GM12878 (cell line): ENCODE data around the gene NOS1AP.

Experiments
- BACH1 ChIP-seq: fragments of 450-650 bp; IDR thresholded peaks from 2 replicates; pipeline ENCODE4 v1.6.1; 2017; ENCODE audit warnings: mild to moderate bottlenecking, borderline replicate concordance
- CEBPB ChIP-seq, 2 experiments: fragments of 150-350 bp in 1 of 2; IDR thresholded peaks; 2 replicates each; pipeline ENCODE4 v1.6.1; 2012 to 2014; ENCODE audit warnings: low read depth in 2 of 2, low read length in 2 of 2, borderline replicate concordance in 1 of 2, inconsistent platforms in 1 of 2
- CHD2 ChIP-seq: IDR thresholded peaks from 2 replicates; pipeline ENCODE4 v1.6.1; 2011; ENCODE audit warnings: low read depth, low read length, improper control_type of control experiment, borderline replicate concordance
- ESRRA ChIP-seq: IDR thresholded peaks from 2 replicates; pipeline ENCODE4 v1.6.1; 2012; ENCODE audit warnings: mild to moderate bottlenecking, low read length, improper control_type of control experiment
- EZH2 ChIP-seq: IDR thresholded peaks from 2 replicates; pipeline ENCODE4 v1.6.1; 2012; ENCODE audit warnings: low read depth, mild to moderate bottlenecking, control low read depth, inconsistent platforms, low read length, borderline replicate concordance; ENCODE audit not compliant: control insufficient read depth
- NFYB ChIP-seq: IDR thresholded peaks from 2 replicates; pipeline ENCODE4 v1.6.1; 2011; ENCODE audit warnings: low read depth, mild to moderate bottlenecking, low read length, improper control_type of control experiment, moderate library complexity; ENCODE audit not compliant: insufficient read depth
- NRF1 ChIP-seq: conservative IDR thresholded peaks from 2 replicates; pipeline ENCODE4 v1.6.1; 2011; ENCODE audit warnings: mild to moderate bottlenecking, low read depth, low read length, improper control_type of control experiment
- TAF1 ChIP-seq: IDR thresholded peaks from 2 replicates; pipeline ENCODE4 v1.6.1; 2011; ENCODE audit warnings: mild to moderate bottlenecking, low read depth, low read length, borderline replicate concordance
- TCF12 ChIP-seq: IDR thresholded peaks from 2 replicates; pipeline ENCODE4 v1.6.1; 2011; ENCODE audit warnings: low read depth, mild to moderate bottlenecking, low read length
- ZBTB40 ChIP-seq: fragments of 450-650 bp; IDR thresholded peaks from 2 replicates; pipeline ENCODE4 v1.6.1; 2016; ENCODE audit warnings: mild to moderate bottlenecking, moderate library complexity, borderline replicate concordance
- TF ChIP-seq, protein P1 (sequence below), 3 experiments: IDR thresholded peaks in 2 of 3; conservative IDR thresholded peaks in 1 of 3; 2 replicates each; pipeline ENCODE4 v1.5.1; 2011; ENCODE audit warnings: low read depth in 3 of 3, low read length in 3 of 3, mild to moderate bottlenecking in 3 of 3, control low read depth in 2 of 3, moderate library complexity in 2 of 3, inconsistent platforms in 1 of 3, mixed read lengths in 1 of 3; ENCODE audit not compliant: control insufficient read depth in 2 of 3, insufficient read depth in 1 of 3; ENCODE audit errors: extremely low read depth in 1 of 3
- TF ChIP-seq, protein P2 (sequence below): IDR thresholded peaks from 2 replicates; pipeline ENCODE4 v1.6.1; 2012; ENCODE audit warnings: low read depth, low read length, improper control_type of control experiment

GRCh38 chr1:162077648-162078299 is 8.3 kb downstream of the NOS1AP start:
- TF ChIP-seq EZH2 (no peak), TAF1 (no peak), BACH1 (no peak), NRF1 (no peak), ZBTB40 (no peak), ESRRA (no peak), CEBPB (IDR thresholded peaks at IDR 0.05; ENCODE audit: borderline replicate concordance in 1 of 2, low read depth in 2 of 2, low read length in 2 of 2) (no peak), NFYB (no peak), CHD2 (no peak), TCF12 (no peak)
- TF ChIP-seq, protein P1, sequence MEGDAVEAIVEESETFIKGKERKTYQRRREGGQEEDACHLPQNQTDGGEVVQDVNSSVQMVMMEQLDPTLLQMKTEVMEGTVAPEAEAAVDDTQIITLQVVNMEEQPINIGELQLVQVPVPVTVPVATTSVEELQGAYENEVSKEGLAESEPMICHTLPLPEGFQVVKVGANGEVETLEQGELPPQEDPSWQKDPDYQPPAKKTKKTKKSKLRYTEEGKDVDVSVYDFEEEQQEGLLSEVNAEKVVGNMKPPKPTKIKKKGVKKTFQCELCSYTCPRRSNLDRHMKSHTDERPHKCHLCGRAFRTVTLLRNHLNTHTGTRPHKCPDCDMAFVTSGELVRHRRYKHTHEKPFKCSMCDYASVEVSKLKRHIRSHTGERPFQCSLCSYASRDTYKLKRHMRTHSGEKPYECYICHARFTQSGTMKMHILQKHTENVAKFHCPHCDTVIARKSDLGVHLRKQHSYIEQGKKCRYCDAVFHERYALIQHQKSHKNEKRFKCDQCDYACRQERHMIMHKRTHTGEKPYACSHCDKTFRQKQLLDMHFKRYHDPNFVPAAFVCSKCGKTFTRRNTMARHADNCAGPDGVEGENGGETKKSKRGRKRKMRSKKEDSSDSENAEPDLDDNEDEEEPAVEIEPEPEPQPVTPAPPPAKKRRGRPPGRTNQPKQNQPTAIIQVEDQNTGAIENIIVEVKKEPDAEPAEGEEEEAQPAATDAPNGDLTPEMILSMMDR (IDR thresholded peaks at IDR 0.05 in 2 of 3, conservative IDR thresholded peaks at IDR 0.05 in 1 of 3; ENCODE audit: control insufficient read depth in 2 of 3, extremely low read depth in 1 of 3, insufficient read depth in 1 of 3, low read depth in 3 of 3, low read length in 3 of 3), result no peak
- TF ChIP-seq, protein P2, sequence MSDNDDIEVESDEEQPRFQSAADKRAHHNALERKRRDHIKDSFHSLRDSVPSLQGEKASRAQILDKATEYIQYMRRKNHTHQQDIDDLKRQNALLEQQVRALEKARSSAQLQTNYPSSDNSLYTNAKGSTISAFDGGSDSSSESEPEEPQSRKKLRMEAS, result no peak
